PC-9 (cell line): Measurements from ENCODE around the gene PRELP. TPM values are rescaled to one million over a fixed set of nuclear protein-coding genes. Genes with fewer than 3 reads are reported as not detected.

ENCODE experiments used
- BruUV-seq: library from RNA; stranded (reverse); fragments of 400-500 nt; replicated peaks from 2 replicates; lab custom pipeline; 2021; lab: Mats Ljungman, UMichigan
- CTCF ChIA-PET: fragments of 300-600 bp; sonication (Branson Sonifier 250); formaldehyde crosslinking; loops from one replicate; lab custom pipeline; 2022; ENCODE audit warnings: antibody characterized with exemption; lab: Charles Lee
- POLR2A ChIA-PET: fragments of 300-600 bp; sonication (Branson Sonifier 250); formaldehyde crosslinking; loops from one replicate; lab custom pipeline; 2022; ENCODE audit warnings: antibody characterized with exemption; ENCODE audit not compliant: unreplicated experiment; lab: Charles Lee
- DNase-seq, 2 experiments: peaks; one replicate each; pipeline versions ENCODE4 v3.0.0 to v3.0.0-alpha.2; 2015 to 2022; ENCODE audit warnings: mixed read lengths in 1 of 2
- H2AFZ ChIP-seq: fragments of 200-600 bp; sonication (generic); 2 replicates; pipeline ENCODE4 v1.8.1; 2017; ENCODE audit warnings: antibody characterized with exemption
- H3F3A ChIP-seq: fragments of 200-600 bp; sonication (generic); 2 replicates; pipeline ENCODE4 v1.8.1; 2017; ENCODE audit warnings: antibody characterized with exemption, mild to moderate bottlenecking, low read depth; ENCODE audit not compliant: insufficient read depth
- H3K27ac ChIP-seq: fragments of 200-600 bp; sonication (generic); 2 replicates; pipeline ENCODE4 v1.6.1; 2016; ENCODE audit warnings: mixed run types
- H3K27me3 ChIP-seq: fragments of 200-600 bp; sonication (generic); 2 replicates; pipeline ENCODE4 v1.6.1; 2016; ENCODE audit warnings: low read depth, mixed run types; ENCODE audit not compliant: insufficient read depth
- H3K36me3 ChIP-seq: fragments of 200-600 bp; sonication (generic); 2 replicates; pipeline ENCODE4 v1.6.1; 2016; ENCODE audit warnings: low read depth, mixed run types
- H3K4me1 ChIP-seq: fragments of 200-600 bp; sonication (generic); replicated peaks from 2 replicates; pipeline ENCODE4 v1.6.1; 2016; ENCODE audit warnings: mixed run types; ENCODE audit not compliant: insufficient read depth
- H3K4me2 ChIP-seq: fragments of 200-600 bp; sonication (generic); 2 replicates; pipeline ENCODE4 v1.6.1; 2017; ENCODE audit warnings: mixed run types
- H3K4me3 ChIP-seq: fragments of 200-600 bp; sonication (generic); 2 replicates; pipeline ENCODE4 v1.6.1; 2016; ENCODE audit warnings: mixed run types
- H3K79me2 ChIP-seq: fragments of 200-600 bp; sonication (generic); 2 replicates; pipeline ENCODE4 v1.6.1; 2017; ENCODE audit warnings: low read depth, mixed run types
- H3K9me2 ChIP-seq: fragments of 200-600 bp; sonication (generic); 2 replicates; pipeline ENCODE4 v1.8.1; 2017; ENCODE audit warnings: mild to moderate bottlenecking; ENCODE audit not compliant: insufficient read depth
- H3K9me3 ChIP-seq: fragments of 200-600 bp; sonication (generic); 2 replicates; pipeline ENCODE4 v1.8.1; 2016; ENCODE audit warnings: low read depth; ENCODE audit not compliant: insufficient read depth
- H4K20me1 ChIP-seq: fragments of 200-600 bp; sonication (generic); 2 replicates; pipeline ENCODE4 v1.8.1; 2017; ENCODE audit not compliant: insufficient read depth
- EZH2 ChIP-seq: fragments of 200-600 bp; sonication (generic); IDR thresholded peaks from 2 replicates; pipeline ENCODE4 v1.8.0; 2017; ENCODE audit warnings: antibody characterized with exemption, low read depth
- intact Hi-C: fragments of 100-400 bp; cut with micrococcal nuclease; formaldehyde crosslinking; loops from one replicate; pipeline ENCODE4 v1.10.0; 2022; ENCODE audit not compliant: unreplicated experiment
- total RNA-seq: library from RNA; stranded (reverse); gene quantifications from 2 replicates; pipeline ENCODE4 v1.2.3, GENCODE V29; 2021
- TF ChIP-seq, protein P1 (sequence below): fragments of 200-600 bp; sonication (generic); conservative IDR thresholded peaks from 2 replicates; pipeline ENCODE4 v1.6.1; 2017; ENCODE audit warnings: mixed run types, antibody characterized with exemption, mild to moderate bottlenecking, moderate library complexity

The PRELP gene
- total RNA-seq, 1 experiment from 2014 or later: not detected

- Histone ChIP-seq H3K79me2 (no peaks in the 10 kb centered on the region), H3K36me3 (no peaks in the 10 kb centered on the region), H2AFZ (peak overlapping the region; percentile 20; the same call in 1 of the 2 replicates), H3K4me1 (peaks cover 72% of the 10 kb centered on the region), H3K9me2 (no peaks in the 10 kb centered on the region), H4K20me1 (no peaks in the 10 kb centered on the region), H3K27me3 (no peaks in the 10 kb centered on the region), H3K4me3 (no peak overlapping the region), H3K9me3 (no peaks in the 10 kb centered on the region), H3F3A (peaks cover 66% of the 10 kb centered on the region), H3K4me2 (peak overlapping the region; percentile 66), H3K27ac (peak overlapping the region; percentile 93)
- intact Hi-C loops: no loop called here
- POLR2A ChIA-PET: no interaction called here
- BruUV-seq: no TSS peak
- peak; percentile 81 to 95 for DNase-seq
- TF ChIP-seq EZH2: no peak
- TF ChIP-seq, protein P1, sequence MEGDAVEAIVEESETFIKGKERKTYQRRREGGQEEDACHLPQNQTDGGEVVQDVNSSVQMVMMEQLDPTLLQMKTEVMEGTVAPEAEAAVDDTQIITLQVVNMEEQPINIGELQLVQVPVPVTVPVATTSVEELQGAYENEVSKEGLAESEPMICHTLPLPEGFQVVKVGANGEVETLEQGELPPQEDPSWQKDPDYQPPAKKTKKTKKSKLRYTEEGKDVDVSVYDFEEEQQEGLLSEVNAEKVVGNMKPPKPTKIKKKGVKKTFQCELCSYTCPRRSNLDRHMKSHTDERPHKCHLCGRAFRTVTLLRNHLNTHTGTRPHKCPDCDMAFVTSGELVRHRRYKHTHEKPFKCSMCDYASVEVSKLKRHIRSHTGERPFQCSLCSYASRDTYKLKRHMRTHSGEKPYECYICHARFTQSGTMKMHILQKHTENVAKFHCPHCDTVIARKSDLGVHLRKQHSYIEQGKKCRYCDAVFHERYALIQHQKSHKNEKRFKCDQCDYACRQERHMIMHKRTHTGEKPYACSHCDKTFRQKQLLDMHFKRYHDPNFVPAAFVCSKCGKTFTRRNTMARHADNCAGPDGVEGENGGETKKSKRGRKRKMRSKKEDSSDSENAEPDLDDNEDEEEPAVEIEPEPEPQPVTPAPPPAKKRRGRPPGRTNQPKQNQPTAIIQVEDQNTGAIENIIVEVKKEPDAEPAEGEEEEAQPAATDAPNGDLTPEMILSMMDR: no peak
- CTCF ChIA-PET: interaction anchor here (0.6 kb wide), 2 partner anchors 129 to 728 kb away, joined by 3 to 5 read pairs; no protein-coding TSS in a partner anchor
Observed at GRCh38 chr1:203534526-203534925, 58.9 kb downstream of the PRELP start.

GRCh38 chr1:203536575-203536974 lies 61.0 kb downstream of the PRELP start:
- intact Hi-C loops: loop anchor here (5.0 kb wide), 1 partner anchor 91 kb away; the partner anchor contains the start of gene ATP2B4
- H3K27me3 ChIP-seq: no peaks in the 10 kb centered on the region
- TSS peak; percentile 59 for BruUV-seq
- H3K9me2 ChIP-seq: no peaks in the 10 kb centered on the region
- TF ChIP-seq EZH2: no peak
- TF ChIP-seq, protein P1: no peak
- H4K20me1 ChIP-seq: no peaks in the 10 kb centered on the region
- H3F3A ChIP-seq: peaks cover 61% of the 10 kb centered on the region
- no peak overlapping the region for H2AFZ ChIP-seq
- CTCF ChIA-PET: no interaction called here
- no peaks in the 10 kb centered on the region for H3K36me3 ChIP-seq
- H3K4me3 ChIP-seq: peak overlapping the region; percentile 17; the same call in 1 of the 2 replicates
- H3K9me3 ChIP-seq: no peaks in the 10 kb centered on the region
- peak overlapping the region; percentile 66 for H3K4me2 ChIP-seq
- DNase-seq: no peak
- peaks cover 69% of the 10 kb centered on the region for H3K4me1 ChIP-seq
- peak overlapping the region; percentile 93 for H3K27ac ChIP-seq
- no peaks in the 10 kb centered on the region for H3K79me2 ChIP-seq
- POLR2A ChIA-PET: no interaction called here

DNA sequence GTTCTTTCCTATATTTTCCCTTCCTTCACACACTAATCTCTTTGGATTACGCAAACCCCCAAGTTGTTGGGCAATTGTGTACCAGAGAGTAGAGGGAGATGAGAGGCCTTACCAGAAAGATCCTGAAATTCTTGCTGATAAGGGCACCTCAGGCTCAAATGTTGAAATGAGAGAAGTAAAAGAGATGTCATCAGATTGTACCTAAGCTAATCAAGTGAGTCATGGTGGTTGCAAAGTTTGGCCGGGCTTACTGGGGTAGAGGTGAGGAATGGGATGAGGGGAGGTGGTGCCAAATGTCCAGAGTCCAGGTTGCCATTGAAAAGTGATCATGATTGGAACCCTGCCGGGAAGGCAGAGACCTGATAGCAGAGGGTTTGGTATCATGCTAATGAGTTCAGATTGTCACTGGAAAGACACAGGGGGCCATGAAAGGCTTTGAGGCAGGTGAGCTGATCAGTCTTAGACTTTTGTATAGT lies 61.4 kb downstream of the PRELP start:
- Histone ChIP-seq H3K4me1 (peaks cover 69% of the 10 kb centered on the region), H2AFZ (no peak overlapping the region), H3K4me2 (peak overlapping the region; percentile 66), H3K36me3 (no peaks in the 10 kb centered on the region), H3K9me3 (no peaks in the 10 kb centered on the region), H3K4me3 (peak overlapping the region; percentile 17; the same call in 1 of the 2 replicates), H3F3A (peaks cover 61% of the 10 kb centered on the region), H3K9me2 (no peaks in the 10 kb centered on the region), H4K20me1 (no peaks in the 10 kb centered on the region), H3K27me3 (no peaks in the 10 kb centered on the region), H3K27ac (peak overlapping the region; percentile 93), H3K79me2 (no peaks in the 10 kb centered on the region)
- CTCF ChIA-PET: interaction anchor here (1.3 kb wide), 1 partner anchor 156 kb away, joined by 4 read pairs; no protein-coding TSS in a partner anchor
- peak; percentile 74 to 99 for DNase-seq
- no peak for TF ChIP-seq EZH2
- TF ChIP-seq, protein P1: no peak
- no TSS peak for BruUV-seq
- intact Hi-C loops: loop anchor here (1.0 to 5.0 kb wide), 3 partner anchors 21 to 90 kb away; partner anchors contain the start of gene ATP2B4
- POLR2A ChIA-PET: no interaction called here
